Endothelial cell (in vitro differentiated cells): Measurements from ENCODE around the gene B3GNT2. TPM values are rescaled to one million over a fixed set of nuclear protein-coding genes. Genes with fewer than 3 reads are reported as not detected.

Source experiments
- DNase-seq: peaks from one replicate; pipeline ENCODE4 v3.0.0; 2021; ENCODE audit warnings: low spot score
- H3K27ac Mint-ChIP-seq: one replicate; pipeline ENCODE4 v1.8.0; 2021; ENCODE audit warnings: mixed read lengths, inconsistent platforms; ENCODE audit not compliant: unreplicated experiment
- H3K27me3 Mint-ChIP-seq: one replicate; pipeline ENCODE4 v1.8.0; 2021; ENCODE audit warnings: mild to moderate bottlenecking, moderate library complexity, mixed read lengths, inconsistent platforms; ENCODE audit not compliant: unreplicated experiment
- H3K36me3 Mint-ChIP-seq: one replicate; pipeline ENCODE4 v1.8.0; 2021; ENCODE audit warnings: mild to moderate bottlenecking, low read depth, mixed read lengths, inconsistent platforms; ENCODE audit not compliant: unreplicated experiment
- H3K4me1 Mint-ChIP-seq: one replicate; pipeline ENCODE4 v1.8.0; 2021; ENCODE audit warnings: mild to moderate bottlenecking, mixed read lengths, inconsistent platforms; ENCODE audit not compliant: unreplicated experiment
- H3K4me3 Mint-ChIP-seq: one replicate; pipeline ENCODE4 v1.8.0; 2021; ENCODE audit warnings: mild to moderate bottlenecking, mixed read lengths, inconsistent platforms; ENCODE audit not compliant: unreplicated experiment
- H3K9me3 Mint-ChIP-seq: one replicate; pipeline ENCODE4 v1.8.0; 2021; ENCODE audit warnings: mixed read lengths, inconsistent platforms; ENCODE audit not compliant: unreplicated experiment
- CTCF ChIP-seq: fragments of 200-600 bp; sonication (generic); IDR thresholded peaks from one replicate; pipeline ENCODE4 v1.5.0; 2021; ENCODE audit warnings: antibody characterized with exemption; ENCODE audit not compliant: unreplicated experiment
- total RNA-seq: library from RNA; stranded (reverse); fragmentation: NEBNext Ultra II Directional; extraction: Animal tissue kit (Norgen Biotek cat#: 25700); gene quantifications from one replicate; pipeline ENCODE4 v1.2.1, GENCODE V29; 2021; ENCODE audit not compliant: unreplicated experiment

The B3GNT2 gene
- total RNA-seq, 1 donor from 2014 or later: 53.1 TPM

- H3K4me1 Mint-ChIP-seq: peaks cover 82% of the 10 kb centered on the region
- no peak for TF ChIP-seq CTCF
- peak overlapping the region; percentile 47 for H3K4me3 Mint-ChIP-seq
- peak overlapping the region; percentile 70 for H3K27ac Mint-ChIP-seq
- no peaks in the 10 kb centered on the region for H3K9me3 Mint-ChIP-seq
- H3K36me3 Mint-ChIP-seq: peaks cover 16% of the 10 kb centered on the region
- H3K27me3 Mint-ChIP-seq: no peaks in the 10 kb centered on the region
- DNase-seq: no peak
Observed at GRCh38 chr2:62216113-62216512, 20.2 kb downstream of the B3GNT2 start.

- no peak overlapping the region for H3K4me3 Mint-ChIP-seq
- H3K9me3 Mint-ChIP-seq: no peaks in the 10 kb centered on the region
- no peak for TF ChIP-seq CTCF
- no peak for DNase-seq
- H3K36me3 Mint-ChIP-seq: peaks cover 16% of the 10 kb centered on the region
- H3K27ac Mint-ChIP-seq: no peak overlapping the region
- peaks cover 77% of the 10 kb centered on the region for H3K4me1 Mint-ChIP-seq
- no peaks in the 10 kb centered on the region for H3K27me3 Mint-ChIP-seq
Observed at GRCh38 chr2:62216616-62217015, 20.7 kb downstream of the B3GNT2 start.

- no peak for TF ChIP-seq CTCF
- H3K4me1 Mint-ChIP-seq: peaks cover 76% of the 10 kb centered on the region
- no peaks in the 10 kb centered on the region for H3K9me3 Mint-ChIP-seq
- no peak for DNase-seq
- H3K27ac Mint-ChIP-seq: no peak overlapping the region
- H3K4me3 Mint-ChIP-seq: no peak overlapping the region
- no peaks in the 10 kb centered on the region for H3K27me3 Mint-ChIP-seq
- peaks cover 24% of the 10 kb centered on the region for H3K36me3 Mint-ChIP-seq
Observed at GRCh38 chr2:62217421-62217820, 21.5 kb downstream of the B3GNT2 start.

GRCh38 chr2:62217970-62218369 is 22.1 kb downstream of the B3GNT2 start:
- Mint-ChIP-seq H3K27me3 (no peaks in the 10 kb centered on the region), H3K27ac (no peak overlapping the region), H3K4me1 (peaks cover 79% of the 10 kb centered on the region), H3K9me3 (no peaks in the 10 kb centered on the region), H3K36me3 (peaks cover 30% of the 10 kb centered on the region), H3K4me3 (no peak overlapping the region)
- TF ChIP-seq CTCF: no peak
- DNase-seq: no peak

GRCh38 chr2:62219407-62220159 is 23.7 kb downstream of the B3GNT2 start:
- Mint-ChIP-seq H3K4me1 (peaks cover 71% of the 10 kb centered on the region), H3K27ac (peak overlapping the region; percentile 48), H3K4me3 (peak overlapping the region; percentile 12), H3K36me3 (peaks cover 25% of the 10 kb centered on the region), H3K9me3 (no peaks in the 10 kb centered on the region), H3K27me3 (no peaks in the 10 kb centered on the region)
- no peak for DNase-seq
- TF ChIP-seq CTCF: no peak
